Heart left ventricle (tissue), 16 donors: Measurements from ENCODE around the gene CCDC159. TPM values are rescaled to one million over a fixed set of nuclear protein-coding genes. Genes with fewer than 3 reads are reported as not detected.

Source experiments
- ATAC-seq, 4 donors: fragments of 200-7000 bp; cut with Tn5 transposase; one replicate each; pipeline ENCODE4 v1.9.1; 2020 to 2022; ENCODE audit warnings: moderate library complexity in 4 of 4, mild to moderate bottlenecking in 3 of 4, moderate number of reproducible peaks in 1 of 4
- DNase-seq, 5 donors: peaks; one replicate each; pipeline ENCODE4 v3.0.0-alpha.2; 2020
- H3K27ac ChIP-seq, 12 donors: fragments of 200-600 bp; sonication (generic) in 4 of 12; one replicate each; pipeline versions ENCODE4 v1.5.0 to v1.8.0; 2016 to 2022; ENCODE audit warnings: mild to moderate bottlenecking in 2 of 12
- H3K27me3 ChIP-seq, 9 donors: fragments of 200-600 bp; sonication (generic) in 2 of 9; one replicate each; pipeline versions ENCODE4 v1.5.1 to v1.8.0; 2016 to 2022; ENCODE audit warnings: mild to moderate bottlenecking in 3 of 9
- H3K36me3 ChIP-seq, 9 donors: fragments of 200-600 bp; sonication (generic) in 2 of 9; one replicate each; pipeline versions ENCODE4 v1.5.0 to v1.8.0; 2018 to 2022; ENCODE audit warnings: mild to moderate bottlenecking in 2 of 9
- H3K4me1 ChIP-seq, 12 donors: fragments of 200-600 bp; sonication (generic) in 4 of 12; one replicate each; pipeline versions ENCODE4 v1.5.0 to v1.8.0; 2016 to 2022; ENCODE audit warnings: mild to moderate bottlenecking in 3 of 12
- H3K4me3 ChIP-seq, 12 donors: fragments of 200-600 bp; sonication (generic) in 4 of 12; one replicate each; pipeline versions ENCODE4 v1.5.0 to v1.8.0; 2017 to 2022; ENCODE audit warnings: mild to moderate bottlenecking in 9 of 12, moderate library complexity in 4 of 12
- H3K9me3 ChIP-seq, 12 donors: fragments of 200-600 bp; sonication (generic) in 4 of 12; one replicate each; pipeline versions ENCODE4 v1.5.0 to v1.8.0; 2016 to 2022; ENCODE audit warnings: mild to moderate bottlenecking in 1 of 12
- CTCF ChIP-seq, 12 donors: fragments of 200-600 bp; sonication (generic) in 4 of 12; IDR thresholded peaks; one replicate each; pipeline versions ENCODE4 v1.5.0 to v1.8.0; 2018 to 2022; ENCODE audit warnings: antibody characterized with exemption in 12 of 12, mild to moderate bottlenecking in 5 of 12
- POLR2A ChIP-seq, 2 donors: fragments of 450-650 bp; IDR thresholded peaks; one replicate each; pipeline ENCODE4 v1.6.1; 2017; ENCODE audit warnings: antibody characterized with exemption in 2 of 2, mild to moderate bottlenecking in 2 of 2, moderate library complexity in 2 of 2
- WGBS, 4 donors: extraction: QIAGEN DNeasy Blood & Tissue Kit in 2 of 4; methylation state at CpG; one replicate each; pipeline versions ENCODE4 v1.1.5 to v1.1.7; 2013 to 2018; 5-methylcytosine and 5-hydroxymethylcytosine counted together
- intact Hi-C, 10 donors: fragments of 100-400 bp; cut with DNase I; formaldehyde crosslinking; loops; one replicate each; pipeline versions ENCODE4 v1.11.1 to v1.14.2; 2022
- polyA plus RNA-seq, 2 donors: library from polyadenylated mRNA; stranded (reverse); fragments of 200-250 nt; gene quantifications; one replicate each; pipeline ENCODE4 v1.2.3, GENCODE V29; 2013
- total RNA-seq, 9 donors: library from RNA; depleted of rRNA in 2 of 9; stranded (reverse); fragments of >200 nt in 2 of 9; fragmentation: NEBNext Ultra II Directional in 3 of 9; extraction: Animal tissue kit (Norgen Biotek cat#: 25700) in 3 of 9; gene quantifications; one replicate each; pipeline versions ENCODE4 v1.1.0 to v1.2.4, GENCODE V29; 2016 to 2023
- donor health status: ischemic (EF 13 %, LVEDD 7.1; RV severe dilation, severe dysfunction).
- donor health status: healthy with polysubstance abuse.
- donor health status: DM: no; HTN: yes; CAD: no.
- donor health status: DM: no; HTN: no; CAD: no.
- donor health status: ischemic (EF 25% LVEDD 6.9; RV normal size, moderate dysfunction).
- donor health status: ischemic (EF 25% LVEDD 5.7; RV mildly dilated, moderate dysfunction).
- donor health status: healthy.
- donor health status: DM: yes; HTN: yes; CAD: no.
- donor health status: ischemic (EF 35%, LVEDD 5.7; RV mildly dilated, moderate dysfunction).
- donor health status: nonischemic (EF 11% LVEDD 7.7; RV severe dilation, severe dysfunction).
- donor health status: DM: yes; HTN: yes; CAD: no.
- donor health status: PGD.
- donor health status: ischemic (EF 29% LVEDD 5.4; RV normal size, mild dysfunction).
- donor health status: nonischemic (EF 23%, LVEDD 6.1; RV moderate dilation, normal function).

CCDC159 gene
- total and polyA plus RNA-seq, 11 donors = 11.5 to 34.9 (median 21.9) TPM

GRCh38 chr19:11384778-11385129 is 38.4 kb downstream of the CCDC159 start:
- no peaks in the 10 kb centered on the region for H3K9me3 ChIP-seq
- H3K4me3 ChIP-seq = no peak overlapping the region
- no peaks in the 10 kb centered on the region for H3K36me3 ChIP-seq
- ATAC-seq (no peak), DNase-seq (no peak)
- peaks cover 0 to 16% (median 3%) of the 10 kb centered on the region in 9 donors for H3K27me3 ChIP-seq
- no peak for TF ChIP-seq POLR2A (IDR thresholded peaks at IDR 0.05)
- no peak for TF ChIP-seq CTCF (IDR thresholded peaks at IDR 0.05)
- no peak overlapping the region for H3K27ac ChIP-seq
- intact Hi-C loops = loop anchor here in 6 of 10 donors (5.0 to 10.0 kb wide), 11 partner anchors 33 to 203 kb away; partner anchors contain the start of genes ELAVL3 (in 2 of the 6), ODAD3 (in 2 of the 6), PRKCSH (in 2 of the 6) and CCDC159 (in 1 of the 6)
- H3K4me1 ChIP-seq = peaks cover 0 to 52% (median 29%) of the 10 kb centered on the region in 12 donors
- WGBS, 4 donors = 83 to 87% (median 86%) methylated on average over 5 of the region's 5 CpGs

- WGBS, 4 donors = 75 to 81% (median 77%) methylated on average over 19 of the region's 19 CpGs
- peaks cover 0 to 30% (median 17%) of the 10 kb centered on the region in 12 donors for H3K4me1 ChIP-seq
- H3K4me3 ChIP-seq = no peak overlapping the region
- DNase-seq (no peak), ATAC-seq (no peak)
- no peak overlapping the region for H3K27ac ChIP-seq
- TF ChIP-seq POLR2A (IDR thresholded peaks at IDR 0.05) (no peak), CTCF (IDR thresholded peaks at IDR 0.05) (no peak)
- H3K9me3 ChIP-seq = peaks cover 0 to 9% (median 2%) of the 10 kb centered on the region in 12 donors
- intact Hi-C loops = loop anchor here in 2 of 10 donors (10.0 kb wide), 3 partner anchors 47 to 97 kb away; partner anchors contain the start of genes ELAVL3 (in 1 of the 2), ODAD3 (in 1 of the 2) and PRKCSH (in 1 of the 2)
- peaks cover 0 to 13% (median 3%) of the 10 kb centered on the region in 9 donors for H3K27me3 ChIP-seq
- H3K36me3 ChIP-seq = no peaks in the 10 kb centered on the region
Observed at GRCh38 chr19:11387162-11388034, 41.1 kb downstream of the CCDC159 start.

DNA sequence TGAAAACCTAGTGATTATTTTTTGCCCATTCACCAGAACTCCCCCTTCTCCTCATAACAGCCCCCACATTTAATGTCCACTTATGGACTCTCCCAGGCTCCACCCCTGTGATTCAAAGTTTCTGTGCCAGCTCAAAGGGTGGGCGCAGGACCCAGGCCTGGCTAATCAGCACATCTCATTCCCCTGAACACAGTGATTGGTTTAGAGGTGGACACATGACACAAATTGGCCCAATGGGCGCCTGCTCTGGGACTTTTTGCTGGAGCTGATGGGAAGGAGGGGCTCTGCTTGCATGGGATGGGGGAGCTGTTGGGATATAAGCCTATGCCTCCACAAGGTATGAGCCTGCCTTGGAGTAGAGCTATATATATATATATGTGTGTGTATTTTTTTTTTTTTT is 44.0 kb downstream of the CCDC159 start:
- no peak overlapping the region for H3K4me3 ChIP-seq
- H3K27me3 ChIP-seq = no peaks in the 10 kb centered on the region
- DNase-seq = no peak
- peaks cover 0 to 9% (median 2%) of the 10 kb centered on the region in 12 donors for H3K9me3 ChIP-seq
- intact Hi-C loops = no loop called here
- H3K27ac ChIP-seq = no peak overlapping the region
- no peaks in the 10 kb centered on the region for H3K36me3 ChIP-seq
- WGBS, 4 donors = 94 to 95% (median 94%) methylated on average over 2 of the region's 2 CpGs
- no peak for ATAC-seq
- H3K4me1 ChIP-seq = peaks cover 0 to 10% (median 0%) of the 10 kb centered on the region in 12 donors
- TF ChIP-seq CTCF (IDR thresholded peaks at IDR 0.05) = no peak

DNA sequence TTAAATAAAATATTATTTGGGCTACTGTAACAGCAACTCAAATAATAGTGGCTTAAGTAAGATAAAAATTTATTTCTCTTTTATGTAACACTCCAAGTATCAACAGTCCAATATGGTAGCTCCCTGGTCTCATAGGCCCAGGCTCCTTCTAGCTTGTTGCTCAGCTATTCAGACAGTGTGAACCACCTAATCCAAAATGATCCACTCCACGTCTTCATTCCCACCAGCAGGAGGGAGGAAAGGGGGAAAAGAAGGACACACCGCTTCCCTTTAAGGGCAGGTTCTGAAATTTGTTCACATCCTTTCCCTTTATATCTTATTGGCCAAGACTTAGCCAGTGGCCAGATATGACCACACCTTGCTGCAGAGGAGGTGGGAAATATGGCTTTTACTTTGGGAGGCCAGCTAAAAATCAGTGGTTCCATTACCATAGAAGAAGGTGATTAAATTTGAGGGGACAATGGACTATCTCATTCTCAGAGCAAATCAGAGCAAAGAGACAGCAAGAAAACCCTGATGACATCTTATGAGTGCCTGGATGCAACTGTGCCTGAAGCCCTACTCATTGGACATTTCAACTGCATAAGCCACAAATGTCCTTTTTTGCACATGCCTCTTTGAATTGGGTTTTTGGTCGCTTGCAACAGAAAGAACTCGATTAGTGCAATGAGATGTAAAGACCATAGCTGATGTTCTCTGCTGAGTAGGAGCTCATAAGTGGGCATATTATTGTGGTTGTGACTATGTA is 44.8 kb downstream of the CCDC159 start:
- DNase-seq (no peak), ATAC-seq (no peak)
- WGBS, 4 donors = 77 to 87% (median 79%) methylated on average over 4 of the region's 4 CpGs
- intact Hi-C loops = no loop called here
- TF ChIP-seq CTCF (IDR thresholded peaks at IDR 0.05) = no peak
- no peak for TF ChIP-seq POLR2A (IDR thresholded peaks at IDR 0.05)
- no peak overlapping the region for H3K4me3 ChIP-seq
- peaks cover 0 to 9% (median 2%) of the 10 kb centered on the region in 12 donors for H3K9me3 ChIP-seq
- H3K27me3 ChIP-seq = no peaks in the 10 kb centered on the region
- H3K36me3 ChIP-seq = no peaks in the 10 kb centered on the region
- H3K4me1 ChIP-seq = peaks cover 0 to 10% (median 0%) of the 10 kb centered on the region in 12 donors
- no peak overlapping the region for H3K27ac ChIP-seq
